GM12801 (cell line): ENCODE measurements around the gene ASXL3.

Experiments used
- CTCF ChIP-seq: IDR thresholded peaks from one replicate; pipeline ENCODE4 v1.5.1; 2011; ENCODE audit warnings: control low read depth; ENCODE audit not compliant: insufficient read length; ENCODE audit errors: extremely low read depth

Gene ASXL3

GRCh38 chr18:33575451-33575850 is 2.6 kb upstream of the ASXL3 start:
- TF ChIP-seq CTCF: no peak

- TF ChIP-seq CTCF: no peak
Measured at GRCh38 chr18:33576999-33577646, 896 bp upstream of the ASXL3 start.

GRCh38 chr18:33578518-33579348 is 714 bp downstream of the ASXL3 start:
- TF ChIP-seq CTCF: no peak

GRCh38 chr18:33579349-33580215 is 1.6 kb downstream of the ASXL3 start:
- no peak for TF ChIP-seq CTCF

- no peak for TF ChIP-seq CTCF
Measured at GRCh38 chr18:33580546-33580945, 2.5 kb downstream of the ASXL3 start.

GRCh38 chr18:33581856-33582255 is 3.8 kb downstream of the ASXL3 start:
- TF ChIP-seq CTCF: no peak

- TF ChIP-seq CTCF: no peak
Measured at GRCh38 chr18:33583901-33584300, 5.9 kb downstream of the ASXL3 start.
